Measurements from ENCODE around the gene TRPV5. TPM values are rescaled to one million over a fixed set of nuclear protein-coding genes. Genes with fewer than 3 reads are reported as not detected.

The TRPV5 gene
- total and polyA plus RNA-seq, 2 of the 8 experiments (the other 6 are each of a cell fraction or from before 2014, with no cell fraction given) = 0.03 TPM; not detected in 1

- Histone ChIP-seq H4K8ac (ENCODE audit: extremely low read depth, insufficient read depth, low read length) (no peak overlapping the region), H3K27ac (ENCODE audit: low read depth, low read length) (no peak overlapping the region), H3K79me1 (ENCODE audit: low read depth, low read length) (no peaks in the 10 kb centered on the region), H2BK15ac (ENCODE audit: low read length) (no peak overlapping the region), H2BK12ac (ENCODE audit: low read depth, low read length) (no peak overlapping the region), H3K4me2 (ENCODE audit: insufficient read depth in 1 of 2, low read depth in 2 of 2, low read length in 2 of 2) (no peak overlapping the region), H3K36me3 (ENCODE audit: control insufficient read depth in 2 of 4, insufficient read depth in 4 of 4, low read length in 3 of 4) (no peaks in the 10 kb centered on the region), H3K4ac (replicated peaks; ENCODE audit: insufficient read length, low read depth, low read length) (no peak overlapping the region), H4K5ac (ENCODE audit: insufficient read length, low read depth, low read length) (no peak overlapping the region), H2BK20ac (ENCODE audit: low read length) (no peak overlapping the region), H3K14ac (ENCODE audit: insufficient read length) (no peak overlapping the region), H3K9ac (replicated peaks in 1 of 4; ENCODE audit: extremely low read depth in 1 of 4, low read depth in 3 of 4, low read length in 3 of 4) (no peak overlapping the region), H3K9me3 (ENCODE audit: insufficient read depth in 2 of 2, low read depth in 1 of 2, low read length in 1 of 2) (no peaks in the 10 kb centered on the region; a peak in 1 of 4 replicates), H2BK5ac (ENCODE audit: low read depth, low read length) (no peak overlapping the region), H2AFZ (ENCODE audit: low read length) (no peak overlapping the region), H4K91ac (replicated peaks; ENCODE audit: insufficient read length, low read length) (no peak overlapping the region), H3K27me3 (replicated peaks in 1 of 4; ENCODE audit: control insufficient read depth in 3 of 4, extremely low read depth in 1 of 4, insufficient read depth in 3 of 4, low read length in 3 of 4) (no peaks in the 10 kb centered on the region), H3K79me2 (ENCODE audit: control insufficient read depth in 1 of 2, insufficient read depth in 2 of 2, low read length in 2 of 2) (no peaks in the 10 kb centered on the region), H4K20me1 (replicated peaks in 1 of 2; ENCODE audit: control insufficient read depth in 1 of 2, insufficient read depth in 2 of 2, low read length in 2 of 2) (no peaks in the 10 kb centered on the region), H3K4me3 (ENCODE audit: extremely low read depth in 1 of 4, insufficient read depth in 2 of 4, low read depth in 3 of 4, low read length in 4 of 4) (no peak overlapping the region), H3K4me1 (replicated peaks in 1 of 4; ENCODE audit: control insufficient read depth in 3 of 4, insufficient read depth in 4 of 4, low read length in 3 of 4) (no peaks in the 10 kb centered on the region), H2BK120ac (replicated peaks; ENCODE audit: low read depth, low read length) (no peak overlapping the region), H2AK5ac (ENCODE audit: low read depth, low read length) (no peak overlapping the region), H3K18ac (ENCODE audit: extremely low read depth, low read length) (no peak overlapping the region), H3K23ac (ENCODE audit: insufficient read length) (no peak overlapping the region), H3K56ac (replicated peaks; ENCODE audit: insufficient read length, low read depth, low read length) (no peak overlapping the region), H3K23me2 (ENCODE audit: low read depth, low read length) (no peaks in the 10 kb centered on the region; the same call in 1 of the 2 replicates)
- 93% methylated on average over 4 of the region's 4 CpGs; no CpG with 5 or more reads in 1 of the 2 experiments for WGBS, 2 experiments (ENCODE audit: extremely low coverage in 1 of 2, insufficient coverage in 1 of 2, insufficient read length in 1 of 2, insufficient replicate concordance in 2 of 2, low coverage in 1 of 2, low lambda C conversion rate in 2 of 2, missing lambda C conversion rate in 1 of 2)
- no peak for DNase-seq (ENCODE audit: low read depth in 1 of 2, low spot score in 2 of 2)
- ChIA-PET POLR2A (ENCODE audit: partially characterized antibody) (no interaction called here), CTCF (ENCODE audit: partially characterized antibody) (interaction anchor here (0.5 to 1.2 kb wide), 4 partner anchors 33 to 314 kb away, joined by 3 to 4 read pairs (median 3); no protein-coding TSS in a partner anchor)
- no peak for FAIRE-seq
- TF ChIP-seq FOSL1 (IDR thresholded peaks at IDR 0.05; ENCODE audit: insufficient read depth, low read depth, low read length) = no peak
Observed at GRCh38 chr7:142968229-142968628, 34.7 kb upstream of the TRPV5 start.

Measured in H1 (cell line).